NCI-H1105 (cell line): ENCODE measurements around the gene SMG1.
A peak's percentile ranks its signal among the peaks of the same experiment; 100 is the strongest.
"Not testable (repeated sequence)": the region's sequence is repeated elsewhere in the genome, so short reads cannot be mapped to it uniquely, and the experiment has no call there.

Experiments
- DNase-seq: peaks from one replicate; lab custom pipeline; 2025; lab: John Stamatoyannopoulos, UW

Gene SMG1

DNA sequence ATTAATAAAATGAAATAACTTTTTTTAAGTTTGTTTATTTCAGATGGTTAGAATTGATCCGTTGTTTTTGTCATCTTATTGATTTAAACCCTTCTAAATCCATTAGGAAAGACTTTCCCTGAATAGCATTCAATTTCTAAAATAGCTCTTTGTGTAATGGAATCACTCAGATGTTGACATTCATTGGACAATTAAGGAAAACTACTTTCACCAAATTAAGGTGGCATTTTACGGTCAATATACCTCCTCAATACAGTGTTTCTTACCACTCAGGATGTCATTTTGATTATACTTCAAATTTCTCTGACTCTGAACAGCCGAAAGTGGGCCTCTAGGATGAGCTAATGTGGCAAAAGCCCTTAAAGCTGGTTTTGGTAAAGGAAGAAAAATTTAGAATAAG is 126.7 kb downstream of the SMG1 start:
- DNase-seq, result no peak

DNA sequence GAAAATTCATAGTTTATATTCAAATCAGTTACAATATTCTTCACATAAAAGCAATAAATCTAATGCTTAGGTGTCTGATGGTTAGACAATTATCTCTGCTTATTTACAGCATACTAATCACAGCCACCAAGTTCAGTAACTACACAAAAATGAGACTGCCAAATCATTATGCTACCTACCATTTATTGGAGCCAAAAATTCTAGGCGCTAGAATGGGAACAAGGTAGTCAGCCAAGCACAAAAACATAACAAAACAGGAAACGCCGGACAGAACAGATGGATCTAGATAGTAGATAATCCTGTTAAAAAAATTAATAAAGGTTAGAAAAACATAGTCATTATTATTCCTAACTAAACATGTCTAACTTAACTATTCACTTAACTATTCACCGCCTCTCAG is 128.5 kb downstream of the SMG1 start:
- DNase-seq, result no peak

DNA sequence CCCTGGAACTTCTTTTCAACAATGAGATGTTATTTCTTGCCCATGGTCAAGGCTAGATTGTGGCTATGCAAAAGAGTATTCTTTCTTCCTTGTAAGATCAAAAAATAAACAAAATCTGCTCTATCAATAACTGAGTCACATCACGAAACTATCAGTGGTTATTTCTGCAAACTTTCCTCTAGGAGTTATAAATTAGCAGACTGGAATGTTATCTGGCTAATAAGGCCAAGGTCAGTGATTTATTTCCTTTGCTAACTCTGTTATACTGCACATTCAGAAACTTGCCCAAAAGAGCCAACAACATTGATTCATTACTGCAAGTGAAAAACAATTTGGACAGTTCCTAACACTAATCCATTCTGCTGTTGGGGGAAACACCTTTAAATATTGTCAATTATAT is 129.8 kb downstream of the SMG1 start:
- no peak for DNase-seq

DNA sequence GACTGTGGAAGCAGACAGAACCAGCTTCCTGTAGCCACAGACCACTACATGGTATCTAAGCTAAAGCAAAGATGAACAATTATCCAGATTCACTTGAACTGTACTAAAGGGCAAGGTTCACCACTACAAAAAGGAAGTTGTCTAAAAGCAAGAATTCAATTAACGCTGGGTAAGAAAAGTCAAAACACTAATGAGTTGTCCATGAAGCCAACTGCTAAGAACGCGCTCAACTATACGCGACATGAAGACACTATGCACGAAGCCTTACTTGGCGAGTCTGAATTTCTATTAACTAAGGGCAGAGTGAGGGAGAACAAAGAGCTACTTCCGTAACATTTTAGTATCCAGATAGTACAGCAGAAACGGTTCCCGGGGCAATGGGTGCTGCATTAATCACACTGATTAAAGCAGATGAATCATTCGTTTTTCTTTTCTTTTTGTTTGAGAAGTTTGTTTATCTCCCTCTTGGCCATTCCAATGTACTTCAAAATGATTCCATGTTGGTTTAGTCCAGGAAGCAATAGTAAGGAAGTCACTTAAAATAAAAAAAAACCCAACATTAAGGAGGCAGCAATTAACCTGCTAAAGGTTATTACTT is 133.3 kb downstream of the SMG1 start:
- no peak for DNase-seq

DNA sequence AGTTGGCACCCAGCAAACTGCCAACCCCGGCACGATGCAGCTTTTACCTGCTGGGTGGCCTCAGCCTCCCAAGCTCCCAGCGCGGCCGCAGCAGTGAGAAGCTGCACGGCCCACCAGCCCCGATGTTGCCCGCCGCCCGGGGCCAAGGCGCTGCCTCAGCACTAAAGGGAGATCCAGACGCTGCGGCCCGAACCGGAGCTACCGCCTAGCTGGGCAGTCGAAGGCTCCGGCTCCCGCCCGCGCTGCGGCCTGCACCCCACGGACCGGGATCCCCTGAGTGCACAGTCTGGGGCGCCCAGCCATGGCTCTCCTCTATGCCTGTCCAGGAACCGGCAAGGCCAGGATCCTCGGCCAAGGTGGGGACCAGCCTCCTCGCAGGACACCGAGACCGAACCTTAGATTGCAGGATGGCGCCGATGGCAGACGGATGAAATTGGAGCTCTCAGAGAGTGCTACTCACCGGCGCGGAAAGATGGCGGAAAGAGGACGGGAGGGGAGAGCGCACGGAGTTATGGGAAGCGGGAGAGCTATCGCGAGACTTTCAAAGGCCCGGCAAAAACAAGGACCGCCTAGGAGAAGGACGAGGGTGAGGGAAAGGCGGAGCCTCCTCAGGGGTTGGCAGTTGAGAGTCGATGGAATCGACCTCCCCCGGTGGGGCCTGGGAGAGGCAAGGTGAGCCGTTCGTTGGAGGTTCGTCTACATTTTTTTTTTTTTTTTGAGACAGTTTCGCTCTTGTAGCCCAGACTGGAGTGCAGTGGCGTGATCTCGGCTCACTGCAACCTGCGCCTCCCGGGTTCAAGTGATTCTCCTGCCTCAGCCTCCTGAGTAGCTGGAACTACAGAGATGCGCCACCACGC is 136.1 kb downstream of the SMG1 start, which contains the start of gene RPS15A:
RPS15A (minus strand) TSS at position 485 of the 857 bp plus-strand sequence. CDS start 1,221 bp downstream, outside the sequence.
- peak; percentile 89 for DNase-seq

DNA sequence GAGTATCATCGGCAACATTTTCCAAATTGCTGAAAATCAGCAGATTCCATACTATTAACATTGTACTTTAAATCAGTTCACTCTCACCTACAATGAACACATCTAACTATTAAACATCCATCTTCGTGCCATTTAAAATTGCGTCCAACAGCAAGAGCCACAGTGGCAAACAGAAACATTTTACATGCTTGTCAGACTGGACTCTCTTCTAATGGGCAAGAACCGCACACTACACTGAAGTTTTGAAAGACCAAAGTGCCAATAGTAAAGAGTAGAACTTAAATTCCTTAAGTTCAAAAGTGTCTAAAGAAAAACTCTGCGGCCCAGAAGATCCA is 136.7 kb downstream of the SMG1 start:
- DNase-seq, result no peak

DNA sequence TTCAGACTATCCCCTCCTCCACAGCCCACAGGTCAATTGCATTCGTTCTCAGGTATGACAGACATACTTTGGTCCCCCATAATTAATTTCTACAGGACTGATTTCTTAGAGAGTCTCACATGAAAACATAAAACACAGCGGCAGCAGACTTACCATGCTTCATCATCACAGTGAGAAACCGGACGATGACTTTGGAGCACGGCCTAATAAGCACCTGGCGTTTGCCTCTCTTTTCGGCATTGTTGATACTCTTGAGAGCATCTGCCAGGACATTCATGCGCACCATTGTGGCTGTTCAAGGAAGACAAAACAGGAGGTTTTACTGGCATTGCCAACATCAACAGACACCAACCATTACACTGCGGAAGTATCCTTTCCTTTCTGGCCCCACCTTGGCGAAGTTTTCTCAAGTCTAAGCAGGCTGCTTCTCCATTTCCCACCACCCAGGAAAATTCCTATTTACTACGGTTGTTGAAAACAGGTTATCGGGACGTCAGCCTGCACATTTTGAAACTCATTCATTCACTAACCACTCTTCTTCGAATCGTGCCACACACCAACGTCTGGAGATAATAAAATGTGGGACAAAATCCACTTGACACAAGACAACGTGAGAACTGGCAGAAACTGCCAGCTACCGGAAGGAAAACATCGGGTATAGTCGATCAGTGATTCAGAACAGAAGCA is 137.2 kb downstream of the SMG1 start:
- DNase-seq, result no peak

DNA sequence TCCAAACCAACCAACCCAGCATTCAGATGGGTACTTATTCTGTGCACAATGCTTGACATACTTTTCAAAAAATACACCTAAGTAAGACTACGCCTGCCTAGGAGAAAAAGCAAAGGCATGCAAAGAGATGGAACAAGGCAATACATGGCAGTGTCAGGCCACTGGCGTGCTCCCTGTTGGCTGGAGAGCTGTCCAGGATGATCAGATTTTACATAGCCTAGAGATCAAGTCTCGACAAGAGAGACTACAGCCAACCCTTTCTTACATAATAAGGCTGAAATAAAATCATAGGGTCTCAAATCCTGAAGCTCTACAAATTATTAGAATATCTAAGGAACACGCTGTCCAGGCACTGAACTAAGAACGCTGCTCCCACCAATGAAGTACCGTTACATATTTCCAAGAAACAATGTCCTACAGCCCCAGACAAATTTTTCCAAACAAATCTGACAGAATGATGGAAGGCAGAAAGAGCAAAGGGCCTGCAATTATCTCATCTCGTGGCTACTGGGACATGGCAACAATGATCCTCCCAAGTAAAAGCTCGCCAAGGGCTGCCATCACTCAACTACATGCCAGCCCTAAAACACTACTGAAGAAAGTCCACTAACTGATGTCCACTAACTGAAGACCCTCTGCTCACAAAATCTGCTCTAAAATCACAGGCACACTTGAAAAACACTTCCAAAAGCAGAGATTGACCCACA is 141.1 kb downstream of the SMG1 start:
- no peak for DNase-seq

DNA sequence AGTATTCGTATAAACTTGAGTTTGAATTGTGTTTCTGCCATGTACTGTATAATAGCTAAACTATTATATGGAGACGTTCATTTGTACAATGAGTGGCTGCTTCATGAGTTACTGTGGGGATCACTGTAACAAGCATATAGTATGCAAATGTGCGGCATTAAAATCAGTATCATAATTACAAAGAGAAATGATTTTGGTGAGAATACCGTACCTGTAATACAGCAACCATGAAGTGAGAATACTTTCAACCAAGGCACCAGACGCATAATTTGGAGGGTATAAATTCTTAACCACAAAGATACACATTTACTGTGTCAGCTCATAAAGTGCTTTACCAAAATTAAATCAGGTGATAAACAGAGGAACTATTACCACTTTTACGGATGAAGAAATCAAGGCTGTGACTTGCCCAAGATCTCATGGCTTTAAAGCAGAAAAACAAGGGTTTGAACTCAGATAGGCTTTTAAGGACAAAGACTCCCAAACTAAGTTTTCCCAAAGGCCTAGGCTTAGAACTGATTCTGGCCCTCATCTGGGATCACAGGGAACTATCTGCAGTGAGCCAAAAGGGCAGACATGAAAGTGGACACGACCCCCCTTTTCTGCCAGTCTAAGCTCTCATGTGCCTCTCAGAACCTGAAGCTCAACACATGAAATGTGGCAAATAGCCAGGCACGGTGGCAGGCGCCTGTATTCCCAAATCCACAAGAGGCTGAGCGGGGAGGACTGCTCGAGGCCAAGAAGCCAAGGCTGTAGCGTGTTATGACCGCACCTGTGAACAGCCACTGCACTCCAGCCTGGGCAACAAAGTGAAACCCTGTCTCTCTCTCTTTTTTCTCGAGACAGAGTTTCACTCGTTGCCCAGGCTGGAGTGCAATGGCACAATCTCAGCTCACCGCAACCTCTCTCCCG is 142.5 kb downstream of the SMG1 start:
- no peak for DNase-seq

DNA sequence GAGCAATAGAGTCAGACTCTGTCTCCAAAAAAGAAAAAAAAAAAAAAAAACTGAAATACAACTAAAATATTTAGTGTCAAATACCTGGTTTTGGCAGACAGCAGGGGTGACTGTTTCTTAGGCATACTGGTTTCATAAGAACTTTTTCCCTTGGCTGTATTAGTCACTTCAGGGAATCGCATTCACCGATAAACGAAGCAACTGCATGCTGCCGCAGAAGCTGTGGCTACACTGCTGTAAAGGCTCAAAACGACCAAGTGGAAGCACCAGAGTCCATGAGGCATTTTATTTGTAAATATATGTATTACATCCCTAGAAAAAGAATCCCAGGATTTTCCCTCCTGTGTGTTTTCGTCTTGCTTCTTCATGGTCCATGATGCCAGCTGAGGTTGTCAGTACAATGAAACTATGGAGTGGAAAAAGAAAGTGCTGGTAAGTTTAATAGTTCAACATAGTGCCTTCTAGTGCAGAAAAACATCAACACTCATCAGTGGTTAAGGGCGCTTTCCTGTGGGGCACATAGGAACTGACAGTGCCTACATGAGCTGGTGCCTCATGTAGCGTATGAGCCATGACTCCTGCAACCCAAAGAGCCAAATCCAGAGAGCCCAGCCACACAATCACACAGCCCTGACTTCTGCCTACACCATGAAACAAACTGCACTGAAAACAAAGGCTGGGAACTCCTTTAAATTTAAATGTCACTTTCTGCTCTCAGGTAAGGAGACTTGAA is 143.3 kb downstream of the SMG1 start:
- DNase-seq, result no peak

DNA sequence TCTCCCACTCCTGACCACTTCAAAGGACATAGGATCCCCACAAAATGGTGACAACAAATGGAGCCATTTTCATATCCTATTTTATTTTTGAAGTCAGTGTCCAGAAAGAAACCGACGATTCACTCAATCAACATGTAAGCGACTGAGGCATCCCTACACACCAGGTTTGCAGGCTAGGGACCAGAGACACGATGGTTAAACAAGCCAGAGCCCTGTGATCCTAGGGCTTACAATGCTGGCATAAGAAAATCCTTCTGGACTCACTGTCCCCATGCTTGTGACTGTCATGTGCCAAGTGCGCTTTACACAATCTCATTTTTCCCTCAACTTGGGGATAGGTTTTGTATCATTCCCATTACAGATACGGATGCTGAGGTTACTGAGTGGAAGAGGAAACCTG is 145.0 kb downstream of the SMG1 start:
- not testable (repeated sequence) for DNase-seq

DNA sequence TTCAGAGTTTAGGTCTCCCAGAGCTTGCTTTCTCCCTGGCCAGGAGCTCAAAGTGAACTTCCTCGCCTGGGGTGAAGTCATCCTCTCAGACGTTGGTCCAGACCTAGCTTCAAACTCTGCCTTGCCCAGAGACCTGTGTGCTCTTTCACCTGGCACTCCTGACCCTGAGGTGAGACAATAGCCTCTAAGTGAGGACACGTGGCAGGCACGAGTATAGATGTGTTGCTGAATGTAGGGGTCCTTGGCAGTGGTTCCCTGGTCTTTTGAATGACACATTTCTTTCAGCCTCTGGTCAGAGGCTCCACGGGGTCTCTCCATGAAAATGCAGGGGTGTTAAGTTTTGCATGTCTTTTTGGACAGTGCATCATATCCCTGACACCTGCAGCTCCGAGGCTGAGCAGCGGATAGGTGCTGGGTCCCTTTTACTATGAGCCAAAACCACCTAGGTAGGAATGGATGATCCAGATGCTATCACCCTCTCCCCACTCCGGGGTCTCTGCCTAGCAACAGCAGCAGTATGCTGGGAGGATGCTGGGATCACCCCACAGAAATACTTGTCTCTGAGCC is 145.7 kb downstream of the SMG1 start:
- not testable (repeated sequence) for DNase-seq

DNA sequence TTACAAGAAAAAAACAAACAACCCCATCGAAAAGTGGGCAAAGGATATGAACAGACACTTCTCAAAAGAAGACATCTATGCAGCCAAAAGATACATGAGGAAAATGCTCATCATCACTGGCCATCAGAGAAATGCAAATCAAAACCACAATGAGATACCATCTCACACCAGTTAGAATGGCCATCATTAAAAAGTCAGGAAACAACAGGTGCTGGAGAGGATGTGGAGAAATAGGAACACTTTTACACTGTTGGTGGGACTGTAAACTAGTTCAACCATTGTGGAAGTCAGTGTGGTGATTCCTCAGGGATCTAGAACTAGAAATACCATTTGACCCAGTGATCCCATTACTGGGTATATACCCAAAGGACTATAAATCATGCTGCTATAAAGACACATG is 148.5 kb downstream of the SMG1 start:
- DNase-seq, result not testable (repeated sequence)

DNA sequence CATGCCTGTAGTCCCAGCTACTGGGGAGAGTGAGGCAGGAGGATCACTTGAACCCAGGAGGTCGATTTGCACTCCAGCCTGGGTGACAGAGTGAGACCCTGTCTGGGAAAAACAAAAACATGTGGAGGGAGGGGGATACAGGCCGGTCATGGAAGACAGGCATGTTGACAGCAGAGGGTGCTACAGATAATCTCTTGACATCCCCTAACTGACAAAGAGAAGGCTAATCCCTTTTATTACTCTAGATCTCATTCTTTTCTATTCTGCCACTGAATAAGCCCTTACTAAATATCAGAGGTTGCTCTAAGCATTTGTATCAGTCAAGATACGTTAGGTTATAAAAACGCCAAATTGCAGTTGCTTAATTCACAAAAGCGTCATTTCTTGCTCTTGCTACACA is 149.9 kb downstream of the SMG1 start:
- DNase-seq, result not testable (repeated sequence)

DNA sequence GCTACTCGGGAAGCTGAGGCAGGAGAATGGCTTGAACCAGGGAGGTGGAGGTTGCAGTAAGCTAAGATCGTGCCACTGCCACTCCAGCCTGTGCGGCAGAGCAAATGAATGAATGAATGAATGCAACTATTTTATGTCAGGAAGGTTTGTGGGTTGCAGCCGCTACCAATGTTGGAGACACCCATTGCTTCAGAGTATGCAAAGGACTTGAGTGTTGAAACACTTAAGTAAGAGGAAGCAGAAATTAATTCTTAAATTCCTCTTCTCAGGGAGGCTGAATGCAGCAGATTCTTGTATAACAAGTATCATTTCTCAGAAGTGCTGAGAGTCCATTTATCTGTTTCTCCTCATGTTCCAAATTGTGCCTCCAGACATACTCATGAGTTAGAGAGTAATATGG is 151.6 kb downstream of the SMG1 start:
- not testable (repeated sequence) for DNase-seq

DNA sequence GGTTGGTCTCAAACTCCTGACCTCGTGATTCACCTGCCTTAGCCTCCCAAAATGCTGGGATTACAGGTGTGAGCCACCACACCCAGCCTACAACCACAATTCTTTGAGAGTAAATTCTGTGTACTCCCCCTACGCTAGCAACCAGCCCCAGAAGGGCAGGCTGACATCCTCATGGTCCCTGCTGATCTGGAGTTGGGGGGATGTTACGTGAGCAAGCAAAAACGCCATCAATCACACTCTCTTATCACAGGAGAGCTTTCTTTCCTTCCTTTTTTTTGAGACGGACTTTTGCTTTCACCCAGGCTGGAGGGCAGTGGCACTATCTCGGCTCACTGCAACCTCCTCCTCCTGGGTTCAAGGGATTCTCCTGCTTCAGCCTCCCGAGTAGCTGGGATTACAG is 154.0 kb downstream of the SMG1 start:
- not testable (repeated sequence) for DNase-seq

DNA sequence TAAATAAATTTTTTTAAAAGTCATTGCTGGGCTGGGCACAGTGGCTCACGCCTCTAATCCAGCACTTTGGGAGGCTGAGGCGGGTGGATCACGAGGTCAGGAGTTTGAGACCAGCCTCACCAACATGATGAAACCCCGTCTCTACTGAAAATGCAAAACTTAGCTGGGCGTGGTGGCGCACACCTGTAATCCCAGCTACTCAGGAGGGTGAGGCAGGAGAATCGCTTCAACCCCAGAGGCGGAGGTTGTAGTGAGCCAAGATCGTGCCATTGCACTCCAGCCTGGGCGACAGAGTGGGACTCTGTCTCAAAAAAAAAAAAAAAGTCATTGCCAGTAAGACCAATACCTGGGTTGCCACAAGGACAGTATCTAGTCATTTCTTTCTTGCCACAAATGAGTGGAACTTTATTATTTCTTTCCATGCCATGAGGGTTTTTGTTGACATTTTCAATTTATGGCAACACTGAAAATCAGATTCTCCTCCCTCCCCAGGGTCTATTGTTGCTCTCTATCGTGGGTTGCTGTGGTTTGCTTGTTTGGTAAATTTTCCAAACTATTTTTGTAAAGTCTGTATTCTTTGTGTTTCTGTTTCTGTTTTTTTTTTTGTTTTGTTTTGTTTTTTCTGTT is 155.8 kb downstream of the SMG1 start:
- DNase-seq, result not testable (repeated sequence)

DNA sequence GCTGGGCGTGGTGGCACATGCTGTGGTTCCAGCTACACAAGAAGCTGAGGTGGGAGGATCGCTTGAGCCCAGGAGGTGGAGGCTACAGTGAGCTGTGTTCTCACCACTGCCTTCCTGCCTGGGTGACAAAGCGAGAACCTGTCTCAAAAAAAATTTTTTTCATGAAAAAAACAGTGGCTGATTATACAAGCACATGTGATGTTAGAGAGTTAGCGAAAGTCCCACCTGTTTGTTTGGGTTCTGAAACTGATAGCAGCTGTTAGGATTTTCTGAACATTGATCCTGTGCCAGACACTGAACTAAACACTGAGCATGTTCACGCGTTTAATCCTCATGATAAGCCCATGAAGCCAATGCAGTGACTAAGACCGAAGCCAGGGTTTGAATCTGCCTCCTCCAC is 159.0 kb downstream of the SMG1 start:
- DNase-seq, result not testable (repeated sequence)

DNA sequence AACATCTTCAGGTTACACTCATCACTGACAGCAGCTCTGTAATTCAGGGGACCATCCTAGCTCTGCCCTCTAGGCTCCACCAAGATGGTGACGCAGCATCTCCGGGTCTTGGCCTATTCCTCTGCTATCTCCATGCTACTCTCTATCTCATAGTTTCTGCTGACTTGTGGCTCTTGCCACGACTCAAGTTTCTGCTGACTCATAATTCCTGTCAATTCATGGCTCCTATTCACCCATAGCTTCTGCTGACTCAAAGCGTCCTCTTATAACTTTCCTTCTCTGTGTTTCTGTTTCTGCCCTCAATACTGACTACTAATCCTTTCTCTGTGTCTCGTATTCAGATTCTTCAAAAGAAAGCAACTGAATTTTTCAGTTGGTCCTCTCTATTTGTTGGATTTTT is 163.5 kb downstream of the SMG1 start:
- DNase-seq, result not testable (repeated sequence)
